H54 (cell line): ENCODE results near the gene ANXA1.
A peak's percentile ranks its signal among the peaks of the same experiment; 100 is the strongest.

Experiments
- DNase-seq: peaks from one replicate; pipeline ENCODE4 v3.0.0; 2011; ENCODE audit warnings: low spot score, mixed read lengths; ENCODE audit not compliant: insufficient read length
- FAIRE-seq: peaks from 3 replicates; lab custom pipeline; 2011; peaks lifted over from hg19 to GRCh38; lab: Jason Lieb, UNC
- POLR2A ChIP-seq: IDR thresholded peaks from 2 replicates; pipeline ENCODE4 v1.6.1; 2011; ENCODE audit warnings: low read depth, mild to moderate bottlenecking, low read length

Gene ANXA1

GRCh38 chr9:73149371-73150067 lies 2.1 kb upstream of the ANXA1 start:
- FAIRE-seq: no peak
- no peak for DNase-seq
- TF ChIP-seq POLR2A: no peak

- FAIRE-seq (no peak), DNase-seq (no peak)
- no peak for TF ChIP-seq POLR2A
These were observed 829 bp downstream of the ANXA1 start for GRCh38 chr9:73152543-73152844.

- DNase-seq (no peak), FAIRE-seq (no peak)
- TF ChIP-seq POLR2A: no peak
These were observed 1.3 kb downstream of the ANXA1 start for GRCh38 chr9:73152953-73153352.

DNA sequence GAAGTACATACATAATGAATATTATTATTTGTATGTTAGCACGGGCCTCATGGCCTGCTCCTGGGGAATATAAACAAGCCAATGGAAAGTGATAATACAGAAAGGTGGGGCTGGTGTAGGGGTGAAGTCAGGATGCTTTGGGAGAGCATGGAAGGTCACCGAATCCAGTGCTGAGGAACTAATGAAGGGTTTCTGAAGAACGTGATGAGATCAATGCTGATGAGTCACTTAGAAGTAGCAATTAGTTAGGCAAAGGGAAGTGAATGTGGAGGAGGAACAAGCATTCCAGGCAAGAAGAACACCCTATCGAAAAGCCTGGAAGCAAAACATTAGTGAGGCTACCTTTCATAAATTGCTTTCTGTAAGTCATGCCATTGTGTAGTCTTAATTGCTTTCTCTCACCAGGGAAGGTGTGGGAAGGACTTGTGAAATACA lies 2.1 kb downstream of the ANXA1 start:
- FAIRE-seq (no peak), DNase-seq (no peak)
- TF ChIP-seq POLR2A: no peak

GRCh38 chr9:73154271-73154670 lies 2.6 kb downstream of the ANXA1 start:
- DNase-seq (no peak), FAIRE-seq (no peak)
- no peak for TF ChIP-seq POLR2A

GRCh38 chr9:73154722-73155121 lies 3.1 kb downstream of the ANXA1 start:
- DNase-seq: no peak
- FAIRE-seq: no peak
- no peak for TF ChIP-seq POLR2A

- FAIRE-seq (peak; percentile 89), DNase-seq (no peak)
- TF ChIP-seq POLR2A: no peak
These were observed 3.7 kb downstream of the ANXA1 start for GRCh38 chr9:73155377-73155776.

DNA sequence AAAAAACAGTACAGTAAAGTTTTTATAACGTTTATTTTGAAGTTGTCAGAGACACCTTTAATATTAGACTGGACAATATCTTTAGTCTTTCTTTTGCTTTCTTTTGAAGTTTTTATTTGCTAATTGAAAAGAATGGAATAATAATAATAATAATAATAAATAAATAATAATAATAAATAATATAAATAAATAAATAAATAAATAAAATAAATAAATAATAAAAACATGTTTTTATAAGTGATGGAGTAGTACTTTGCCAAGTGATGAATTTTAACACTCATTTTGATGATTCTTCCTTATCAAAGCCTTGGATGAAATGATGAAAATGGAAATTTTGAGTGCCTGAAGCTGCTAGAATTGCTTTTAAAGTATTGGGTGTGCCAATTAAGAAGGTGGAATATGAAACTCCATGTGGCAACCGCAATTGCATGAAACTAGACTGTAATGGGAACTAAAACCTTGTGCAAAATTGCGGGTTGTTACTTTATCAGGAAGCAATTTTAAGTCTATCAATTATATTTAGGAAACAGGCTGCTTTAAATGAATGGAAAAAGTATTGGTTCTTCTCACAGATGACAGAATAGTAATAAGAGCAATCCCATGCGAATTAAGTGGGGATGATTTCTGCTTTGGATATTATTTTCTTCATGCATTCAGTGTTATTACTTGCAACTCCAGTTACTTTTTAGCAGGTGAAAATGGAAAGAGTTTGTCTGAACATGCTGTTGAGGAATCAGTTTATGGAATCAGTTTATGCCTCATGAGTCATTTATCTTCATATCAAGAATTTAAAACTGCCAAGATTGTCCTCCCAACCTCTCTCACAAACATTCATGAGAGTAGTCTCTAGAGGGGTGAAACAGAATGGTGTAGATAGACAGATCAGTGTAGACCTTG lies 4.6 kb downstream of the ANXA1 start:
- FAIRE-seq: peak; percentile 94
- no peak for DNase-seq

GRCh38 chr9:73156865-73157187 lies 5.2 kb downstream of the ANXA1 start:
- DNase-seq: no peak
- TF ChIP-seq POLR2A: no peak
- no peak for FAIRE-seq

More for the DNA sequence above, 4.6 kb downstream of the ANXA1 start:
- no peak for TF ChIP-seq POLR2A

DNA sequence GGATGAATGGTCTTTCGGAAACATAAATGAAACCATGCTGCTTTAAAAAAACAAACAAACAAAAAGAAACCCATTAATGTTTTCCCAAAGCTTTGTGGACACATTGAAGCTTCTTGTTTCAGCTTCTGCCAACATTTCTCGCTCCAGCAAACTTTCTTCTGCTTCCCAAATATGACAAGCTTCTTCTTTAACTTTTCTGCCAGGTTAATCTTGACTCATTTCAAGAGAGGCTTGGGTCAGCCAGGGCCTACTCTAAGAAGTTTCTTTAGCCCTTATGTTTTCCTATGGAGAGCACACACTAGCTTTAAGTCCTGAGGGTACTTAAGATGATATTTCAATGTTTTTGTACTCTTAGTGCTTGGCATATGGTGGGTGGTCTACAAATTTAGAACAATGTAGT lies 6.1 kb downstream of the ANXA1 start:
- no peak for DNase-seq
- no peak for TF ChIP-seq POLR2A
- no peak for FAIRE-seq

GRCh38 chr9:73158723-73159122 lies 7.1 kb downstream of the ANXA1 start:
- TF ChIP-seq POLR2A: no peak
- DNase-seq (no peak), FAIRE-seq (peak; percentile 93)

DNA sequence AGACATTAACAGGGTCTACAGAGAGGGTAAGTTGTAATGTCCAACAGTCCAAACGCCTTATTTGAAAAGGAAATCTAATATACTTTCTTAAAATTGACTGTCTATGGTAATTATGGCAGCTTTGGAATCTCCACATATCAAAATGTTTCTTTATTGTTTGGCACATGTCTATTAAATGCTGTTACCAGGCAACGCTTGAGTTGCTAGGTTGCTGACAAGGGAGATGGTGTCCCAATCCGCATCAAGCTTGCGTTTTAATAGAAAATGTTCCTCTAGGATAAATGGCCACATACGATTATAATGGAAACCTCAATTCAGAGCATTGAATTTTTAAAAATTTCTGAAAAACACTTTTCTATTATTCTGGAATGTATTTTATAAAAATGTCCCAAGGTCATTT lies 9.2 kb downstream of the ANXA1 start:
- TF ChIP-seq POLR2A: no peak
- FAIRE-seq (no peak), DNase-seq (no peak)

DNA sequence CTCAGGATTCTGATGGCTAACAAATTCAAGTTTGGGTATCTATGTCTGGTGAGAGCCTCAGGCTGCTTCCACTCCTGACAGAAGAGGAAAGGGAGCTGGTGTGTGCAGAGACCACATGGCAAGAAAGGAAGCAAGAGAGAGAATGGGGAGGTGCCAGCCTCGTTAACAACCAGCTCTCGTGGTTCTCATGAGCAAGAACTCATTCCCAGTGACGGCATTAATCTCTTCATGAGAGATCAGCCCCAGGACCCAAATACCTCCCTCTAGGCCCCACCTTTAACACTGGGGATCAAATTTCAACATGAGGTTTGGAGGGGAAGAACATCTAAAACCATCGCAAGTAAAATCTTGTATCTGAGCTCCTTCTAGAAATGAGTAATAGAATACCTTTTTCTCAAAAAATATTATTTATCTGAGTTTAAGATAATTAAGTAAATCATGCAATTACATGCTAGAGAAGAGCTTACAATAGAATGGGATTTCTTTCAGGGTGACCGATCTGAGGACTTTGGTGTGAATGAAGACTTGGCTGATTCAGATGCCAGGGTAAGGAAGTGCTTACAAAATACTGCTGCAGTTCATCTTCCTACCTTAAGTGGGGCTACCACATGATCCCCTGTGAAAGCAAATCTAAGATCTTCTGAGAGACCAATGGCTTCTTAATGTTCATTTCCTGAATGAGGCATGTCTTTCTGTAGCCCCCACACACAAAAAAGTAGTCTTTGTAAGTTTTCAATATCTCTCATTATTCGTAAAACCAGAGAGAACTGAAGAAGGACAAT lies 11.5 kb downstream of the ANXA1 start:
- FAIRE-seq: peak; percentile 88
- no peak for DNase-seq

DNA sequence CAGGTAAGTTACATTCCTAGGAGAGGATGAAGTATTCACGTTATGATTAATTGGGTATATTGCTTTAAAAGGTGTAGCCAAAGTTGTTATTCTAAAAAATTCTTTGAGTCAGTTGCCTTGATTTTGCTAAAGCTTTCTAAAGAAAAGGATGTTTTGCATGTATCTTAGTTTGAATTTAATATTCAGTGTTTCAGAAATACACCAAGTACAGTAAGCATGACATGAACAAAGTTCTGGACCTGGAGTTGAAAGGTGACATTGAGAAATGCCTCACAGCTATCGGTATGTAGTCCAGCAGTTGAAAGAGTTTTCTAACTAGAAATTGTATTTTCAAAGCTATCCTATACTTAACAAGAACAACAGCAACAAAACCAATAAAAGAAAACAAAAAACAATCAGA lies 14.2 kb downstream of the ANXA1 start:
- no peak for TF ChIP-seq POLR2A
- FAIRE-seq: peak; percentile 95
- DNase-seq: no peak

More for the DNA sequence above, 11.5 kb downstream of the ANXA1 start:
- TF ChIP-seq POLR2A: no peak
